Measurements from ENCODE around the gene PTPRR. TPM values are rescaled to one million over a fixed set of nuclear protein-coding genes. Genes with fewer than 3 reads are reported as not detected.

Gene PTPRR
- total RNA-seq, 2 experiments from 2014 or later, result not detected

GRCh38 chr12:70948976-70949336 is 28.4 kb upstream of the PTPRR start:
- Mint-ChIP-seq H3K27ac (no peak overlapping the region), H3K4me1 (ENCODE audit: low read depth) (no peaks in the 10 kb centered on the region), H3K36me3 (ENCODE audit: low read depth) (no peaks in the 10 kb centered on the region), H3K9me3 (peaks cover 8% of the 10 kb centered on the region), H3K4me3 (no peak overlapping the region), H3K27me3 (no peaks in the 10 kb centered on the region)
- H3K4me3 ChIP-seq (ENCODE audit: low read length), result no peak overlapping the region
- POLR2A ChIA-PET, result no interaction called here
- no peak for DNase-seq
- H3K36me3 ChIP-seq (ENCODE audit: insufficient read depth, low read length), result no peaks in the 10 kb centered on the region
- no peaks in the 10 kb centered on the region for H3K4me1 ChIP-seq (ENCODE audit: insufficient read depth, low read length)
- no peak for TF ChIP-seq CTCF (IDR thresholded peaks at IDR 0.05)
- no peaks in the 10 kb centered on the region for H3K27me3 ChIP-seq (ENCODE audit: control insufficient read depth in 1 of 2, insufficient read depth in 2 of 2, low read length in 2 of 2)
- no peaks in the 10 kb centered on the region for H3K9me3 ChIP-seq (ENCODE audit: control insufficient read depth in 1 of 2, insufficient read depth in 1 of 2, low read length in 2 of 2)
- intact Hi-C loops (cut with DNase I, micrococcal nuclease), result no loop called here
- CTCF ChIA-PET, result no interaction called here
- H3K27ac ChIP-seq (ENCODE audit: low read depth in 1 of 2, low read length in 2 of 2), result no peak overlapping the region
- no peak for ATAC-seq (ENCODE audit: poor library complexity)

- ATAC-seq (ENCODE audit: poor library complexity) (no peak), DNase-seq (no peak)
- no peaks in the 10 kb centered on the region for H3K4me1 ChIP-seq (ENCODE audit: insufficient read depth, low read length)
- Mint-ChIP-seq H3K27ac (no peak overlapping the region), H3K36me3 (ENCODE audit: low read depth) (no peaks in the 10 kb centered on the region), H3K27me3 (no peaks in the 10 kb centered on the region), H3K4me1 (ENCODE audit: low read depth) (no peaks in the 10 kb centered on the region), H3K4me3 (no peak overlapping the region), H3K9me3 (peaks cover 8% of the 10 kb centered on the region)
- H3K27ac ChIP-seq (ENCODE audit: low read depth in 1 of 2, low read length in 2 of 2), result no peak overlapping the region
- no peak overlapping the region for H3K4me3 ChIP-seq (ENCODE audit: low read length)
- TF ChIP-seq CTCF (IDR thresholded peaks at IDR 0.05), result no peak
- no peaks in the 10 kb centered on the region for H3K36me3 ChIP-seq (ENCODE audit: insufficient read depth, low read length)
- no peaks in the 10 kb centered on the region for H3K9me3 ChIP-seq (ENCODE audit: control insufficient read depth in 1 of 2, insufficient read depth in 1 of 2, low read length in 2 of 2)
- intact Hi-C loops (cut with DNase I, micrococcal nuclease), result no loop called here
- POLR2A ChIA-PET, result no interaction called here
- CTCF ChIA-PET, result no interaction called here
- H3K27me3 ChIP-seq (ENCODE audit: control insufficient read depth in 1 of 2, insufficient read depth in 2 of 2, low read length in 2 of 2), result no peaks in the 10 kb centered on the region
These were observed 27.9 kb upstream of the PTPRR start for GRCh38 chr12:70948236-70948975.

- TF ChIP-seq CTCF (IDR thresholded peaks at IDR 0.05), result no peak
- Mint-ChIP-seq H3K36me3 (ENCODE audit: low read depth) (no peaks in the 10 kb centered on the region), H3K9me3 (no peaks in the 10 kb centered on the region), H3K27ac (no peak overlapping the region), H3K27me3 (peaks cover 15% of the 10 kb centered on the region), H3K4me3 (no peak overlapping the region), H3K4me1 (ENCODE audit: low read depth) (no peaks in the 10 kb centered on the region)
- intact Hi-C loops (cut with DNase I, micrococcal nuclease), result no loop called here
- no peaks in the 10 kb centered on the region for H3K36me3 ChIP-seq (ENCODE audit: insufficient read depth, low read length)
- no peak overlapping the region for H3K4me3 ChIP-seq (ENCODE audit: low read length)
- H3K4me1 ChIP-seq (ENCODE audit: insufficient read depth, low read length), result no peaks in the 10 kb centered on the region
- no peak overlapping the region for H3K27ac ChIP-seq (ENCODE audit: low read depth in 1 of 2, low read length in 2 of 2)
- H3K27me3 ChIP-seq (ENCODE audit: control insufficient read depth in 1 of 2, insufficient read depth in 2 of 2, low read length in 2 of 2), result no peaks in the 10 kb centered on the region
- no peaks in the 10 kb centered on the region for H3K9me3 ChIP-seq (ENCODE audit: control insufficient read depth in 1 of 2, insufficient read depth in 1 of 2, low read length in 2 of 2)
- CTCF ChIA-PET, result no interaction called here
- POLR2A ChIA-PET, result no interaction called here
- DNase-seq (no peak), ATAC-seq (ENCODE audit: poor library complexity) (no peak)
These were observed 15.8 kb upstream of the PTPRR start for GRCh38 chr12:70936203-70936813.
